ENCODE data around the gene HOMER3.

GRCh38 chr19:18919900-18920214 is 21.2 kb downstream of the HOMER3 start:
- TF ChIP-seq YY1 (IDR thresholded peaks at IDR 0.05; ENCODE audit: insufficient read depth, insufficient read length), result no peak
- TF ChIP-seq ZNF274 (IDR thresholded peaks at IDR 0.05; ENCODE audit: low read depth, low read length), result no peak
